CD4-positive, alpha-beta T cell treated with Interleukin-15 for 4 hours (primary cell): ENCODE results near the gene CEP85L.

Source experiments
- DNase-seq: peaks from one replicate; pipeline ENCODE4 v3.0.0-alpha.2; 2020; ENCODE audit warnings: low spot score

Gene CEP85L

GRCh38 chr6:118651282-118652050 lies at the start of gene CEP85L:
Gene CEP85L (minus strand): TSS chr6:118651591. CDS start chr6:118651269, 322 bp downstream.
- peak; percentile 88 for DNase-seq

DNA sequence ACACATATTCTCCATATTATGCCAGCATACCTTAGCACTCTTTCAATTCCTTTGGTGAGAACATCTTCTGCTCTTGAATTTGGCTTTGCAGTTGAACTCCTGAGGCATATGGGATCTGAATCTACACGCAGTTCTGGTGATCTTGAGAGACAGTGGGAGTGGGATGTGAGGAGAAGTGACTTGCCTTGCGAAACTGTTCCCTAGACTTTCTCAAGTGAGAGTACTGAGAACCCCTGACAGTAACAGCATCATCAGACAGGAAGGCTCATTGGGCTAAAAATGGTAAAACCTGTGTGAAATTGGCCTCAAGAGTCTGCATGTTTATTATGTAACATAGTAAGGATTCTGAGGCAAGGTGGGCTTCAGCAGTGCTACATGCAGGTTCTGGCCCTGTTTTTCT lies 49.1 kb upstream of the CEP85L start:
- no peak for DNase-seq

- DNase-seq: no peak
Measured at GRCh38 chr6:118697554-118697953, 46.2 kb upstream of the CEP85L start.

DNA sequence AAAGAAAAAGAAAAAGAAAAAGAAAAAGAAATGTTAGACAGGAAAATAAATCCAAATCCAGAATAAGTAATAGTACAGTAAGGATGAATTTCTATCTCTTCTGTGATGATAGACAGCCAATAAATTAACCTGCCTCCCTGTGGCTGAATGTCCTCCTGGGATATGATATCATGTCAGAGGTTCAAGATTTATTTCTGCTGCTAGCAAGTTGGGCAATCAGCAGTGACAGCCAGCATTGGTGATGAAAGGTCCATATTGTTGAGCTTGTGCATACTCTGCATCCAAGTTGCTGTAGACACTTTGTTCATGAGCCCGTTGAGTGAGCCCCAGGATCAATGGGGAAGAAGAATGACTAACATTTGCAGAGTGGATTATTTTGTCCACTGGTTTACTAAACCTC lies 44.9 kb upstream of the CEP85L start:
- no peak for DNase-seq

GRCh38 chr6:118693562-118693961 lies 42.2 kb upstream of the CEP85L start:
- no peak for DNase-seq

DNA sequence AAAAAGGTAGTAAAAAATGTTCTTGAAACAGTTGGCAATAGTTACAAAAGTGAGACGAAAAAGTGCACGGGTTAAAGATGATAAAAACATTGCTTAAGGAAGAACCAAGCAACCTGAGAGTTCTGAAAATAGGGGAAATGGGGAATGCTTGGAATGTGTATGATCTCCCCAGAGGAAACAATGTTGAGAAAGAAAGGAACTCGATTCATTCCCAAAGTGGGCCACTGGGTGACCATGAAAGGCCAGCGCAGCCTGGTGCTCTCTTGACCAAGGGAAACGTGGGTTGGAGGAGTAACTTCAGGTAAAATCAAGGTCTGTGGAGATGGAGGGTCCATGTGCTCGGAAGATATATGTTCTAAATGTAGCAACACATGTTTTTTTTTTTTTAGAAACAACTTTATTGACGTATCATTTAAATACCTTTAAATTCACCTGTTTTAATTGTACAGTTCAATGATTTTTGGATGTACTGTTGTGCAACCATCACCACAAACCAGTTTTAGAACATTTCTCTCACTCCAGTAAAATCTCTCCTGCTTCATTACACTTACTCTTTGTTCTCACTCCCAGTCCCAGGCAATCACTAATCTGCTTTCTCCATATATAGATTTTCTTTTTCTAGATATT lies 34.5 kb upstream of the CEP85L start:
- no peak for DNase-seq

DNA sequence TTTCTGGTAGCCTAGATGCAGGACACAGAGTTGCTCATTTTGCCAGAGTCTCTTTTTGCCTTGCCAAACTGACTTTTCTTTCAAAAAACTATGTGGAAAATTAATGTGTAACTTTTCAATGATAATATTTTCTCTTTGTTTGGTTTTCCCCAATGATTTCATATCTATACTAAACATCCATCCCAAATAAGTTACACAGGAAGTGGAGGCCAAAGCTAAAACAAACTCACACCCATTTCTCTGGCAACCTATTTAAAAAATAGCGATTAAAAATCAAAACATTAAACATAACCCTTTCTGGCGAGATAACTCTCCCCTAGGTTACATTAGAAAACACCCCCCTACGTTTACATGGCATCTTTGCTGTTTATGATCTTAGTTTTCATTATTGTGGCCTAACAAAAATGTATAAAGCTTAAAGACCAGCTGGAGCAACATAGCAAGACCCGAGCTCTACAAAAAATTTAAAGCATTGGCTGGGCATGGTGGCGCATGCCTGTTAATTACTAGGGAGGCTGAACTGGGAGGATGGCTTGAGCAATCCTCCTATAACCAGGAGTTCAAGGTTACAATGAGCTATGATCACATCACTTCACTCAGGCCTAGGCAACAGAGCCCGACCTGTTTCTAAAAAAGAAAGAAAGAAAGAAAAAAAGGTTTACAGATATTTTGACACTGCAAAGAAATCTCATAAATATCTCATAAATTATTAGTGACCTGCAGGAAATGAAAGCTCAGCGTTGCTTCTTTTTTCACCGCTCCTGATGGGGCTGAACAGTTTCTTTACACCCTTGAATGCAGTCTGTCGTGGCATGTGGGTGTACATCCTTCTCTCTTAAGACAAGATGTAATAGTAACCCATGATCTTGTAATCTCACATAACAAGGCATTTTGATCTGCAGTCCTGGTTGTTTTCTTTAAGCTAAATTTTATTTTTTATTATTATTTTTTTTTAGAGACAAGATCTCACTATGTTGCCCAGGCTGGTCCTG lies 32.8 kb upstream of the CEP85L start:
- DNase-seq: no peak

DNA sequence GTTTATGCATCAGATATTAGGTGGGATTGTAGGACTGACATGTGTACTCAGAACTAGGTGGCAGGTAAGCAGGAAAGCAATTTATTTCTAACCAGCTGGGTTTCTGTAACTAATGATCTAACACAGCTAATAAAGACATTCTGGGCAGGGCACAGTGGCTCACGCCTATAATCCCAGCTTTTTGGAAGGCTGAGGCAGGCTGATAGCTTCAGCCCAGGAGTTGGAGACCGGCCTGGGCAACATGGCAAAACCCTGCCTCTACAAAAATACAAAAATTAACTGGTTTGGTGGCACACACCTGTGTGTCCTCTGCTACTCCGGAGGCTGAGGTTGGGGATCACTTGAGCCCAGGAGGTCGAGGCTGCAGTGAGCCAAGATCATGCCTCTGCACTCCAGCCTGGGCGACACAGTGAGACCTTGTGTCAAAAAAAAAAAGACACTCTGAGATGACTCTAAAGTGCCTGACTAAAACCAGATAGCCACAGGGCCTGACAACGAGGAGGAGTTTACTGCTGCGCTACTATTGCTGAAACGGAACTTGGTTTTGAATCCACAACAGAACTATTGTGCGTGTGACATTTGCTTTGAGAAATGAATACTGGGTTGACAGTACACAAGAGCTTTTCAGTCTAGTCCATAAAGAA lies 29.2 kb upstream of the CEP85L start:
- peak; percentile 18 for DNase-seq

- DNase-seq: no peak
Measured at GRCh38 chr6:118679327-118679901, 28.0 kb upstream of the CEP85L start.

- DNase-seq: no peak
Measured at GRCh38 chr6:118678866-118679265, 27.5 kb upstream of the CEP85L start.

DNA sequence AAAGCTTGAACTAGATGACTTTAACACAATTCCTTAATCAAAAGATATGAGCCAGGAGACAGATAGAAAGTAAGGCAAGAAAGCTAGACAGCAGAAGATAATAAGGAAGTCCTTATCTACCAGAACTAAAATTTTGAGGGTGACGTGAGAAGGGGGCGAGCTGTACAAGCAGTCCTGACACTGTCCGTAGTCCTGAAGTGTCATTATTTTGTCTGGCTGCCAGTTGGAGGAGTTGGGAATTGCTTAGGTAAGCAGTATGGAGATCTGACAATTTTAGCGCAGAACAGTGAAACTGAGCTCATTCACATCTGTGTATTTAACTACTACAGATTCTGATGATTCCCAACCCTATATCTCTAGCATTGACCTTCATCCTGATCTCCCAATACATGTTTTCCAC lies 25.8 kb upstream of the CEP85L start:
- DNase-seq: no peak

GRCh38 chr6:118675225-118675624 lies 23.8 kb upstream of the CEP85L start:
- DNase-seq: no peak

DNA sequence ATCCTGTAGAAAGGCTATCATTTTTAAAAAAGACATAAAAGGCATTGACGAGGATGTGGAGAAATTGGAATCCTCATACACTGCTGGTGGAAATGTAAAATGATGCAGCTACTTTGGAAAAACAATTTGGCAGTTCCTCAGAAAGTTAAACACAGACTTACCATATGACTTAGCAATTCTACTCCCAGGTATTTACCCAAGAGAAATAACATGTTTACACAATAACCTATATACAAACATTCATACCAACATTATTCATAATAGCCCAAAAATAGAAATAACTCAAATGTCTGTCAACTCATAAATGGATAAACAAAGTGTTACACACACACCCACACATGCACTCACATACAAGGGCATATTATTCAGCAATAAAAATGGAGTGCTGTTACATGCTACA lies 23.4 kb upstream of the CEP85L start:
- no peak for DNase-seq

- no peak for DNase-seq
Measured at GRCh38 chr6:118672678-118673077, 21.3 kb upstream of the CEP85L start.

DNA sequence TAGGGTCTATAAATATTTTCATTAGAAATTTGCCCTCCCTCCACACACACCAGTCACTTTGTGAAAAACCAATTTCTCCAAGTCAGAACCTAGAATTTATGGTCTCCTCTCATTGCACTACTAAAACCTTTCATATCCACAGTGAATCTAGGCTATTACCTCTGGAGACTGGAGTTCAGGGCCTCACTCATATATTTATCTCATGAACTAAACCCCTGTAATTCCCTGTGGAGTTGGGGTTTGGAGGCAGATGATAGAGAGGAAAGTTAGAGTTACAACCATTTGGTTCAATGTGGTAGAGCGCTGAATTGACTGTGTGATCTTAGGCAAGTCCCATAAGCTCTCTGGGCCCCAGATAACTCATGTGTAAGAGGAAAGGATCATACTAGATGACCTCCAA lies 18.2 kb upstream of the CEP85L start:
- DNase-seq: no peak

DNA sequence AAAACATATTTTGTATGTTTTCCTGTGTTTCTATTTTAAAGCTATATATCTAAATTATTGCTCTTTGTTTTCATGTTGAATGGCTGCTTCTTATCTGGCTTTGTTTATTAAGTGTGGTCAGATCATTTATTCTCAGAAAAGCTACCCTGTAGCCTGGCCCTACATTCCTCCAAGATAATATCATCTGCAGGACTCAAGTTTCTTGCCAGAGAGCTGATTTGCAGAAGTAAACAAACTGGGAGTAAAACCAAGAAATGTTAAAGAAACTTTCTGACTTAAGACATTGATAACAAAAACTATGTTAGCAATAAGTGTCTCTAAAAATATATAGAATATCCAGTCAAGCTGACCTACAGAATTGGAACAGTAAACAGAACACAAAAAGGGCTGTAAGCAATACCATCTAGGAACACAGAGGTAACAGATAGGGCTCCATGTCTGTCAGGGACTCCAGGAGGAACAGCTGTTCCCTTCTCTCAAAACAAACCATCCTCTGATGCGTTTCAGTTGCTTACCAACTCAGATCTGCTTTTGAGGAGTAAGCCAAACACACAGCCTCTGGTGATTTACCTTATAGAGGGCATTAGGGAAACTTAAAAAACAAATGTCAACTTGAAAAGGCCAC lies 17.5 kb upstream of the CEP85L start:
- no peak for DNase-seq

DNA sequence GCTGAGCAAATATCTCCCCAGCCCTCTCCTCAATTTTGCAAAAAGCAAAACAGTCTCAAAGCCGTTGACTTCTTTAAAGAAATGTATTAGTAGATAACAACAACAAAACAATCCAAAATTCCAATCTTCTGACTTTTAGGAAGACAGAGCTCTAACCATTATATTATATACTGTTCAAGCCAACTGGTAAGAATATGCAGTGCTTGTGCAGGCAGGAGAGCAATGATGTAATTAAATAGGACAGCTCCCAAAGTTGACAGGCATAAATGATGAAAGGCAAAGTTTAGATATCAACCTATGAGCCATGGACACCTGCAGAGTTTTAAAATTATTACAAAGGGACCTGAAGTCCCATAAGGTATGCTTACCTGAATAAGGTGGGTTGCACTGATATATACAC lies 16.6 kb upstream of the CEP85L start:
- no peak for DNase-seq

- peak; percentile 41 for DNase-seq
Measured at GRCh38 chr6:118665011-118665410, 13.6 kb upstream of the CEP85L start.

DNA sequence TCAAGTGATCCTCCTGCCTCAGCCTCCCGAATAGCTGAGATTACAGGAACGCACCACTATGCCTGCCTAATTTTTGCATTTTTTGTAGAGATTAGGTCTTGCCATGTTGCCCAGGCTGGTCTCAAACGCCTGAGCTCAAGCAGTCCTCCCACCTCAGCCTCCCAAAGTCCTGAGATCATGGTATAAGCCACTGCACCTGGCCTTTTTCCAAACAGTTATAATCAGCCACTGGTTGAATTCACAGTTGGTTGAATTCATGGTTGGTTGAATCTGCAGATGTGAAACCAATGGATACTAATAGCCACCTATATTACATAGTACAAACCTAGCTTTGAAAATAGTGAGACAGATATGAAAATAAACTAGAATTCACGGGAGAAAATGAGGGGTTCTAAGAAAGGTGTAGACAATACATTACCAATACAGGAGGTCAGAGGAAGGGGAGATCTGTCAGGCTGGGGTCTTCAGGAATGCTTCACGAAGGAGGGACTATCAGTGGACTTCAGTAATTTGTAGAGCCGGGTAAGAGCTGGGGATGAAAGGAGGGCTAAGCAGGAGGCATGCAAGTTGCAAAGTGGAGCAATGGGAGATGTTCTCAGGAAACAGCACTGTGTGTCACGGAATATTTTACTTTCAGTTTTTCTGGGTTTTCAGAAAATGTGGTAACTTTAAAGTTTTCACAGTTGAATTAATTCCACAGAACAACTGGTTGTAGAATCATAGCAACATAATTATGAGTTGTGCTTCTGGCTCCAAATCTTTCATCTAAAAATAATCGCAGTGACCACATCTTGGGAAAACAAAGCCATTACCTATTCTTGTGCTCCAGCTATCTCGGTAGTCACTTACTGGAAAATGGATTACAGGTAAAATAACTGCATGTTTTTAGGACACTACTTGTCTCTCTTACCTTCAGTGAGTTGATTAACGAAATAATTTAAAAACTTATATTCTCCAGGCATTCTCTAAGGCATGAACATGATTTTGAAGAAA lies 12.9 kb upstream of the CEP85L start:
- DNase-seq: no peak

DNA sequence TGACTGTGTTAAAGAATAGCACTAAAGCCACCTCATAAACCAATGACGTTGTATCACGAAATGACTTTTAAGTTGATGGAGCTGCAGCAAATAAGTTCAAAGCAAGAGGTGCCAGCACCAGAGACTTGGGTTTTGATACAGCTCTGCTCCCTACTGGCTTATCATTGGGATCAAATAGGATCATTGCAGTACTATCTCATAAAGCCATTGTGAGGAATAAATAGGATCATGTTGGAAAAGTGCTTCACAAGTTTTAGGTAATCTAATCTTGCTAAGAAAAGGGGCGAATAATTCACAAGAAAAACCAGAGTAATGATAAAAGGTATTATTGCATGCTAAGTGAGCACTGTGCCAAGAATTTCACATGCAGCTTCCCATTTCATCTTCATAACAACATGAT lies 10.4 kb upstream of the CEP85L start:
- no peak for DNase-seq
